Measurements from ENCODE around the gene RBAK.

GRCh38 chr7:5116359-5116758, 70.7 kb downstream of the RBAK start:
- TF ChIP-seq CTCF (IDR thresholded peaks at IDR 0.05) (no peak), EP300 (IDR thresholded peaks at IDR 0.05) (no peak)

All from upper lobe of left lung (tissue), 4 donors.